MV-4-11 (cell line): ENCODE results near the gene GTF3C4.
"Not testable (repeated sequence)": the region's sequence is repeated elsewhere in the genome, so short reads cannot be mapped to it uniquely, and the experiment has no call there.

Source experiments
- DNase-seq: peaks from one replicate; lab custom pipeline; 2025; lab: John Stamatoyannopoulos, UW

The GTF3C4 gene

GRCh38 chr9:132699956-132700355, 29.7 kb downstream of the GTF3C4 start:
- DNase-seq = no peak

DNA sequence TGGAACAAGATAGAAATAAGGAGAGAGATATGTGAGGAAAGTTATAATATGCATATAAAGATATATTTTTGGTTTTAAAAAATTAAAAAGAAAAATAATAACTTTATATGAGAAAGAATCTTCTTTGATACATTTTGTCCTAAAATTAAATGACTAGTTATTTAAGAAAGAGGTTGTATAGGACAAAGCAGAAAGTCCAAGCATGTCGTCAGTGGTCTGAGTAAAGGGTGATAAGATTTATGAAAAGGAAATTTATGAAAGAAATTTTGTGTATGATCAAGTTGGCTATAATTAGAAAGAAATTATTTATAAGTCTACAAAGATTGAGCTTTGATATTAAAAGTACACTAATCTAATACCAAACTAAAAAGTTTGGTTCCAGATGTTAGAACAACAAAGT, 32.0 kb downstream of the GTF3C4 start:
- no peak for DNase-seq

- DNase-seq = no peak
These were observed 33.1 kb downstream of the GTF3C4 start for GRCh38 chr9:132703336-132703735.

DNA sequence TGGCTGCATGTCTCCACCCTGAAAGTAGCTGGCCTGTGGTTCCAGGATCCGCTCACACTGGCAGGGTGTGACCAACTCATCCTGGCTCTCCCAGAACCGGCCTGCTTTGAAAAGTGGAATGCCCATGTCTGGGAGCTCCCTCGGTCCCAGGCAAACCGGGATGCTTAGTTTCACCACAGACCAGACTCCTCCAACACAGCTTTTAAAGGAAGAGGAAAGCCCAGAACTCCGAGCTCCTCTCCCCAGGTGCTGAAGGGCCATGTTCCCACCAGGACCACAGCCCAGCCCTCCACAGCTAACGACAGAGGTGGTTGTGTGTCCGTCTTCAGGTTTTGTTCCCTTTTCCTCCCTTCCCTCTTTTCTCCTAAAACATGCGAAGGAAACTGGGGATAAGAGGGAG, 38.0 kb downstream of the GTF3C4 start:
- DNase-seq = no peak

DNA sequence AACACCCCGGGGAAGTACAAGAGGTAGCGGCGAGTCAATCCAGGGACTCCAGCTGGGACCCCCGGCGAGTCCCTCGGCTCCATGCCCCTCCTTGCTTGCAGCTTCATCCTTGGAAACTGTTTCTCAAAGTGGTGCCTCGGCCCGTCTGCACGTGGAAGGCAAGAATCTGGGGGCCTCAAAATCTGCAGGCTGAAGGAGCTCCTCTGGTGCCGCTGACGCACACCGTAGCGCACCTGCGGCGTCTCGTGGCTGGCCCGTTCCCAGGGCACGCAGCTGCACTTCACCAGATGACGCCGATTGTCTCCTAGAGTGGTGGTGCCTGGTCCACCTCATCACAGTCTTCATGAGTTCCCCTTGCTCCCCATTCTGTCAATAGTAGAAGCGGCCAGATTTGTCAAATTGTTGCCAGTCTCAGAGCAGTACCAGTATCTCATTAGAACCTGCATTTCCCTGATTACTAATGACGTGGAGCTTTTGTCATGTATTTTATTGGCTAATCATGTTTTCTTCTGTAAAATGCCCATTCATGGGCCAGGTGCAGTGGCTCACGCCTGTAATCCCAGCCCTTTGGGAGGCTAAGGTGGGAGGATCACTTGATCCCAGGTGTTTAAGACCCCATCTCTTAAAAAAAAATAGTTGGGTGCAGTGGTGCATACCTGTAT, 38.6 kb downstream of the GTF3C4 start:
- DNase-seq = no peak

DNA sequence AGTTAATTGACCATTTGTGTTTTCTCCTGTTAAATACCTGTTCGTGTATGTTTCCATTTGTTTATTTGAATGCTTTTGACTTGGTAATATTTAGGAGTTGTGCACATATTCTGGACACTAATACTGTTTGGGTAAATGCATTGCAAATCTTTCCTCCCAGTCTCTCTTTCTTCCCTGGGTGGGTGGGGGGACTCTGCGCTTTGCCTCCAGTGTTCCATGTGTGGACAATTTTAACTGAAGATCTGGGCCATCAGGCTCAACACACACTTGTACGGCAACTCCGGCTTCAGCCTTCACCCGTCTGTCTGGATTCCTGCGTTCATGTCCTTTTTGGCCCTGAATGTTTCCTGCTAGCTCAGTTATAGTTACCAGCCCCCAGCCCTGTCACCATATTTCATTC, 40.1 kb downstream of the GTF3C4 start:
- DNase-seq = no peak

GRCh38 chr9:132711152-132711551, 40.9 kb downstream of the GTF3C4 start:
- DNase-seq = not testable (repeated sequence)

DNA sequence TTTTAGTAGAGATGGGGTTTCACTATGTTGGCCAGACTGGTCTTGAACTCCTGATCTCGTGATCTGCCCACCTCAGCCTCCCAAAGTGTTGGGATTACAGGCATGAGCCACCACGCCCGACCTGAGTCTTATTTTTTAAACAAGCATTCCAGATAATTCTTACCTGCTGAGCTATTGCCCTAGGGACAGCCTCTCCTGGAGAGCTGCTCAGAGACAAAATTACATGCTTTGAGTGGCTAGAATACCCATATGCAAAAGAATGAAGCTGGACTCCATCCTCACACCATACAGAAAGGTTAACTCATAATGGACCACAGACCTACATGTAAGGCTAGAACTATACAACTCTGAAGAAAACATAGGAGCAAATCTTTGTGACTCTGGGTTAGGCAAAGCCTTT, 41.6 kb downstream of the GTF3C4 start:
- no peak for DNase-seq

GRCh38 chr9:132712753-132713152, 42.5 kb downstream of the GTF3C4 start:
- no peak for DNase-seq

- no peak for DNase-seq
These were observed 45.7 kb downstream of the GTF3C4 start for GRCh38 chr9:132716007-132716406.

GRCh38 chr9:132717326-132717945, 47.2 kb downstream of the GTF3C4 start:
- DNase-seq = no peak

- DNase-seq = not testable (repeated sequence)
These were observed 48.2 kb downstream of the GTF3C4 start for GRCh38 chr9:132718381-132718928.

DNA sequence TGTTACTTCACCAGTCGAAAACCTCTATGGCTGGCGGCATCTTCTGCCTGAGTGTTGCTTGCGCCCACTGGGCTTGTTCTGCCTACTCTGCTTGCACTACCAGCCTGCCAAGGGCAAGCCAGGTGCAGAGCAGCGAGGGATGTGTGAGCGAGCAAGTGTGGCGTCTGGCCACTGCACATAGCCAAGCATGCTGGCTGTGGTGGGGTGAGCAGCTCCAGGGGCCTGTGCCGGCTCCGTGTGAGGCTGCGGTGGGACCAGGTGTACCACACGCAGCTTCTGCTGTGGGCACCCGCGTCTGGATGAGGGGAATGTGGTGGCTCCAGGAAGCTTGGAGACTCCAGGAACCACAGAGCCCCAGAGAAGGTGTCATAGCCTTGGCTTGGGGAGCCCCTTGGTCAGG, 51.4 kb downstream of the GTF3C4 start:
- DNase-seq = no peak

DNA sequence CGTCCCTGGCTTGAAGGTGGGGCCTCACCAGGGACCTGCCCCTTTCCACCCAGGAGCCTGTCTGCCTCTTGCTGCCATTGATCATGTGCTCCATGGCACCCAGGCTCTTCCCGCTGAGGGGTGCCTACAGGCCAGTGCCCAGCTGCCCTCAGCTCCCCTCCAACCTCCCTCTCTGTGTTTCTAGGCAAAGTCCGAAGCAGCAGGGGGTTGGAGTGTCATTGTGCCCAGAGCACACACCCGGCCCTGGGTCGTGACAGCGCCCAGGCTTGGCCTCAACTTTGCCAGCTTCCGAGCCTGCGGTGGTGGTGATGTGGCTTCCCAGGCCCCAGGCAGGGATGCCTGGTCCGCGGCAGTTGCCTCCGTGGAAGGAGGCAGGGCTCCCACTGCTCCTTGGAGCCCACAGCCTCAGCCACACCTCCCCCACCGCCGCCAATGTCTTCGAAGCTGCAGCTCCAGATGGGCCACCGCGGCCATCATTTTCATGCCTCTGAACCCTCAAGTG, 52.4 kb downstream of the GTF3C4 start:
- DNase-seq = no peak

- no peak for DNase-seq
These were observed 53.5 kb downstream of the GTF3C4 start for GRCh38 chr9:132723809-132724208.

GRCh38 chr9:132725306-132725705, 55.0 kb downstream of the GTF3C4 start:
- no peak for DNase-seq

GRCh38 chr9:132726576-132727130, 56.4 kb downstream of the GTF3C4 start:
- DNase-seq = no peak

- DNase-seq = no peak
These were observed 57.8 kb downstream of the GTF3C4 start for GRCh38 chr9:132728071-132728470.

DNA sequence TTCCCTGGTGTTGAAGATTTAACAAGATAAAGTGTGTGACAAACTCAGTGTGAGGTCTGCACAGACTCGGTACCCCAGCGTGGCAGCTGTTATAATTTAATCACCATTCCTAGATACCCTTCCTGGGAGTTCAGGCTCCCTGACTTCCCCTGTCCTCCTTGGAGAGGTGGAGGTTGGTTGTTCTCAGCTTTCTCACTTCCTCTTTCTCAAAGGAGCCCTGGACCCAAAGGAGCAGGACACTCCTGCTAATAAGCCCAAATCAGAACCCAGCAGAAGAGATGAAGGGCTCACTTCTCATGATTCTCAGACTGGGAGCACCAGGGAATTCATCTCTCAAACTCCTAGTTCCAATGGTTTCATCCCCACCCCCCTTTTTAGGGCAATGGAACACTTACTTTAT, 58.2 kb downstream of the GTF3C4 start:
- DNase-seq = no peak

DNA sequence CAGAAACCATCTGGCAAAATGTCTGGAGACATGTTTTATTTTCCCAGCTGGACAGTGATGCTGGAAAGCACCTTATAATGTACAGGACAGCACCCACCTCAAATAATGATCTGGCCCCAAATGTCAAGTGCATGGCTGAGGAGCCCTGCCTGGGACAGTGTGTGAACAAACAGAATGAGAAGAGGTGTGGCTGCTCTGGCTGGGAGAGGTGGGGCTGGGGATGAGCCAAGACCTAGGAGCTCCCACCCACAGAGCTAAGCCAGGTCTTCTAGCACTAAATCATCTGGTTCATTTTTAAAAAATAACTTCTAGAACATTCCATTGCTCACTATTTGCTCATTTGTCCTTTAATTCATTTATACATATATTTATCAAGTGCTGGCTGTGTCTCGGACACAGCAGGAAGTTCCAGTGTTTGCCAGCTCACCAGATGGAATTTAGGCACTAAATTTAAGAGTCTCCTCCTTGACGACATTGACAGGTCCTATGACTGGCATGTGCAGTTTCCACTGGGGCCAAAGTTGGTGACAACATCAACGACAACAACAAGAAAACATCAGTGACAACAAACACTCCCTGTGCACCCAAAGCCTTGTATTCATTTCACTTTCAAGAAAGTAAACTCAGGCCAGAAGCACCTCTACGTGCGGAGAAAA, 59.1 kb downstream of the GTF3C4 start:
- DNase-seq = no peak

DNA sequence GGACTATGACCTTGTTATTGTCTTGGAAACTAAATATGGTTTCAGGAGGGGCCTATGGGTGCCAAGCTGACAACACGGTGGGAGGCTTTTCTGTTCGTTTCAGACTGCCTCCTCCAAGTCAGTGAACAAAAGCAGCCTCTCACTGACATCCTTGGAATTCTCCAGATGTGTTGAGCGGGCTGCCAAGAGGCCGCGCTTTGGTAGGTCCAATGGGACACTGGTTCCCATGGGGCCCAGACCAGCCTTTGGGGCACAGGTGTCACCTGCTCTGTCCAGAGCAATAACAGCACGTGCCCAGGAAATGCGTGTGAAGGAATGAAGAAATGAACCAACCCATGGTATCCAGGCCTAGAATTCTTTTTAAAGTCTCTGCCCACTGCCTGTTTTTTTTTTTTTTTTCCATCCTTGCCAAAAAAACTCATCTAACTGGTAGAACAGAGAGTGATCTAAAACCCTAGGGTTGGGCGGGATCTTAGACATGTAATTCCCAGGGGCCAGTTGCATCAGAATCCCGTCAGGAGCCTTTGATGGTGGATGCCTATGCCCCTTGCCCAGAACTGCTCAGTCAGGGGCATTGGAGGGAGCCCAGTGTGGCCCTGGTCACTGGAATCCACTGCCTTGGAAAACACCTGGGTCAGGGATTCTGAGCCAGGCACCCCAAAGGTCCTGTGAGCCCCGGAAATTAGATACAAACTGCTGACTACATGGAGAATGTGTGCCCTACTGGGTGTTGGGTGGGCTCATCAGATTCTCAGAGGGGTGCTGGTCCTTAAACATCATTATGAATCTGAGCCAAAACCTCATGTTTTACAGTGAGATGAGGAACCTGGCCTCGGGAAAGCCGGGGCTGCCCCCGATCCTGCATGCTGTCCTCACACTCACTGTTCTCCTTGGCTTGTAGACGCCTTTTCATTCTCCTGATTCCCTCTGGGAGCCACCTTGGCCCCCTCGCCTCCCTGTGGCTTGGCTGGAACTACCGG, 60.1 kb downstream of the GTF3C4 start:
- DNase-seq = no peak
